ENCODE measurements around the gene HMCN1. TPM values are rescaled to one million over a fixed set of nuclear protein-coding genes. Genes with fewer than 3 reads are reported as not detected.
"Not testable (repeated sequence)": the region's sequence is repeated elsewhere in the genome, so short reads cannot be mapped to it uniquely, and the experiment has no call there.

The HMCN1 gene
- polyA plus RNA-seq, 2 donors, result 0.83 to 1.9 TPM

- H3K27me3 ChIP-seq (ENCODE audit: control insufficient read depth in 1 of 2, insufficient read depth in 2 of 2, low read length in 2 of 2), result no peaks in the 10 kb centered on the region
- H3K4me1 ChIP-seq (ENCODE audit: control insufficient read depth in 2 of 2, insufficient read depth in 2 of 2, low read length in 1 of 2), result no peaks in the 10 kb centered on the region
- H3K36me3 ChIP-seq (ENCODE audit: control insufficient read depth in 2 of 2, insufficient read depth in 2 of 2, low read length in 1 of 2), result no peaks in the 10 kb centered on the region
- 63 to 75% methylated on average over 1 of the region's 1 CpG for WGBS, 2 donors
- H3K9me3 ChIP-seq (ENCODE audit: control insufficient read depth in 2 of 2, insufficient read depth in 1 of 2, low read depth in 1 of 2, low read length in 1 of 2), result no peaks in the 10 kb centered on the region
- H3K4me3 ChIP-seq (ENCODE audit: low read depth in 1 of 2, low read length in 2 of 2), result no peak overlapping the region
- H3K27ac ChIP-seq (ENCODE audit: low read depth in 2 of 2, low read length in 1 of 2), result no peak overlapping the region
Measured at GRCh38 chr1:185792040-185792439, 57.8 kb downstream of the HMCN1 start.

GRCh38 chr1:185794495-185794894 lies 60.3 kb downstream of the HMCN1 start:
- WGBS, 2 donors, result 80 to 89% methylated on average over 2 of the region's 2 CpGs
- H3K9me3 ChIP-seq (ENCODE audit: control insufficient read depth in 2 of 2, insufficient read depth in 1 of 2, low read depth in 1 of 2, low read length in 1 of 2); H3K27me3 ChIP-seq (ENCODE audit: control insufficient read depth in 1 of 2, insufficient read depth in 2 of 2, low read length in 2 of 2); H3K4me3 ChIP-seq (ENCODE audit: low read depth in 1 of 2, low read length in 2 of 2); H3K27ac ChIP-seq (ENCODE audit: low read depth in 2 of 2, low read length in 1 of 2); H3K4me1 ChIP-seq (ENCODE audit: control insufficient read depth in 2 of 2, insufficient read depth in 2 of 2, low read length in 1 of 2); H3K36me3 ChIP-seq (ENCODE audit: control insufficient read depth in 2 of 2, insufficient read depth in 2 of 2, low read length in 1 of 2): not testable (repeated sequence)

GRCh38 chr1:185795181-185795580 lies 61.0 kb downstream of the HMCN1 start:
- Histone ChIP-seq H3K36me3 (ENCODE audit: control insufficient read depth in 2 of 2, insufficient read depth in 2 of 2, low read length in 1 of 2) (no peaks in the 10 kb centered on the region), H3K27me3 (ENCODE audit: control insufficient read depth in 1 of 2, insufficient read depth in 2 of 2, low read length in 2 of 2) (no peaks in the 10 kb centered on the region), H3K9me3 (ENCODE audit: control insufficient read depth in 2 of 2, insufficient read depth in 1 of 2, low read depth in 1 of 2, low read length in 1 of 2) (peaks cover 0 to 6% of the 10 kb centered on the region in 2 donors), H3K4me1 (ENCODE audit: control insufficient read depth in 2 of 2, insufficient read depth in 2 of 2, low read length in 1 of 2) (no peaks in the 10 kb centered on the region), H3K27ac (ENCODE audit: low read depth in 2 of 2, low read length in 1 of 2) (no peak overlapping the region), H3K4me3 (ENCODE audit: low read depth in 1 of 2, low read length in 2 of 2) (no peak overlapping the region)
- 84 to 97% methylated on average over 1 of the region's 1 CpG for WGBS, 2 donors

DNA sequence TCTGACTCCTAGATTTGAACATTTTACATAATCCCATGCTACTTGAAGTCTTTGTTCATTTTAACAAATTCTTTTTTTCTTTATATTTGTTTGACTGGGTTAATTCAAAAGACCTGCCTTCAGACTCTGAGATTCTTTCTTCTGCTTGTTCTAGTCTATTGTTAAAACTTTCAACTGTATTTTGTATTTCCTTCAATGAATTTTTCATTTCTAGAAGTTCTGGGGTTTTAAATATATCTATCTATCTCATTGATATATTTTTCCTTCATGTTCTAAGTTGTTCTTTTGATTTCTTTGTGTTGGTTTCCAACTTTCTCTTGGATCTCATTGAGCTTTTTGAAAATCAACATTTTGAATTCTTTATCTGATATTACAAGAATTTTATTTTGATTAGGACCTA lies 64.3 kb downstream of the HMCN1 start:
- H3K27me3 ChIP-seq (ENCODE audit: control insufficient read depth in 1 of 2, insufficient read depth in 2 of 2, low read length in 2 of 2), result no peaks in the 10 kb centered on the region
- peaks cover 0 to 6% of the 10 kb centered on the region in 2 donors for H3K9me3 ChIP-seq (ENCODE audit: control insufficient read depth in 2 of 2, insufficient read depth in 1 of 2, low read depth in 1 of 2, low read length in 1 of 2)
- H3K4me3 ChIP-seq (ENCODE audit: low read depth in 1 of 2, low read length in 2 of 2), result no peak overlapping the region
- H3K27ac ChIP-seq (ENCODE audit: low read depth in 2 of 2, low read length in 1 of 2), result no peak overlapping the region
- H3K36me3 ChIP-seq (ENCODE audit: control insufficient read depth in 2 of 2, insufficient read depth in 2 of 2, low read length in 1 of 2), result no peaks in the 10 kb centered on the region
- no peaks in the 10 kb centered on the region for H3K4me1 ChIP-seq (ENCODE audit: control insufficient read depth in 2 of 2, insufficient read depth in 2 of 2, low read length in 1 of 2)

DNA sequence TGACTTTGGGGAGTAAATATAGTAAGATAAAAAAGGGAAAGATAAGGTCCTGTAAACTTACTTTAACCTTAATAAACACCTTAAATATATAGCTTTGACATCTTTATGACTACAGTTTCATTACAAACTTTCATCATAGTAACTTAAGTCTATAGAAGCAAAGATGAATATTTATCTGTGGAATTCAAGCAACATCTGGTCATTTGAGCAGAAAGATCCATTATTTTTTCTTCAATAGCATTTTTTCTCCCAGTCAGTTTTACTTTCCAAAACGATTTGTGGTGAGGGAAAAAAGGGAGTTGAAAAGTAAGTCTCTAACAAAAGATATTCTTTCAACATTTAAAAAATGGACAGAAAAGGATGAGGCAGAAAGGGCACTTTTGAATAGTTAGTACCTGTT lies 69.0 kb downstream of the HMCN1 start:
- no peaks in the 10 kb centered on the region for H3K4me1 ChIP-seq (ENCODE audit: control insufficient read depth in 2 of 2, insufficient read depth in 2 of 2, low read length in 1 of 2)
- H3K27ac ChIP-seq (ENCODE audit: low read depth in 2 of 2, low read length in 1 of 2), result no peak overlapping the region
- 34 to 54% methylated on average over 1 of the region's 1 CpG for WGBS, 2 donors

GRCh38 chr1:185804206-185804605 lies 70.0 kb downstream of the HMCN1 start:
- no peaks in the 10 kb centered on the region for H3K36me3 ChIP-seq (ENCODE audit: control insufficient read depth in 2 of 2, insufficient read depth in 2 of 2, low read length in 1 of 2)
- H3K27me3 ChIP-seq (ENCODE audit: control insufficient read depth in 1 of 2, insufficient read depth in 2 of 2, low read length in 2 of 2), result no peaks in the 10 kb centered on the region
- H3K4me1 ChIP-seq (ENCODE audit: control insufficient read depth in 2 of 2, insufficient read depth in 2 of 2, low read length in 1 of 2), result no peaks in the 10 kb centered on the region
- H3K27ac ChIP-seq (ENCODE audit: low read depth in 2 of 2, low read length in 1 of 2), result no peak overlapping the region
- H3K4me3 ChIP-seq (ENCODE audit: low read depth in 1 of 2, low read length in 2 of 2), result no peak overlapping the region
- H3K9me3 ChIP-seq (ENCODE audit: control insufficient read depth in 2 of 2, insufficient read depth in 1 of 2, low read depth in 1 of 2, low read length in 1 of 2), result peaks cover 0 to 3% of the 10 kb centered on the region in 2 donors

More for the DNA sequence above, 69.0 kb downstream of the HMCN1 start:
- no peaks in the 10 kb centered on the region for H3K36me3 ChIP-seq (ENCODE audit: control insufficient read depth in 2 of 2, insufficient read depth in 2 of 2, low read length in 1 of 2)
- peaks cover 0 to 6% of the 10 kb centered on the region in 2 donors for H3K9me3 ChIP-seq (ENCODE audit: control insufficient read depth in 2 of 2, insufficient read depth in 1 of 2, low read depth in 1 of 2, low read length in 1 of 2)
- H3K4me3 ChIP-seq (ENCODE audit: low read depth in 1 of 2, low read length in 2 of 2), result no peak overlapping the region
- H3K27me3 ChIP-seq (ENCODE audit: control insufficient read depth in 1 of 2, insufficient read depth in 2 of 2, low read length in 2 of 2), result no peaks in the 10 kb centered on the region

GRCh38 chr1:185804608-185805007 lies 70.4 kb downstream of the HMCN1 start:
- H3K4me3 ChIP-seq (ENCODE audit: low read depth in 1 of 2, low read length in 2 of 2), result no peak overlapping the region
- no peaks in the 10 kb centered on the region for H3K36me3 ChIP-seq (ENCODE audit: control insufficient read depth in 2 of 2, insufficient read depth in 2 of 2, low read length in 1 of 2)
- H3K9me3 ChIP-seq (ENCODE audit: control insufficient read depth in 2 of 2, insufficient read depth in 1 of 2, low read depth in 1 of 2, low read length in 1 of 2), result no peaks in the 10 kb centered on the region
- H3K27me3 ChIP-seq (ENCODE audit: control insufficient read depth in 1 of 2, insufficient read depth in 2 of 2, low read length in 2 of 2), result no peaks in the 10 kb centered on the region
- WGBS, 2 donors, result 53 to 61% methylated on average over 3 of the region's 3 CpGs
- no peaks in the 10 kb centered on the region for H3K4me1 ChIP-seq (ENCODE audit: control insufficient read depth in 2 of 2, insufficient read depth in 2 of 2, low read length in 1 of 2)
- no peak overlapping the region for H3K27ac ChIP-seq (ENCODE audit: low read depth in 2 of 2, low read length in 1 of 2)

- H3K36me3 ChIP-seq (ENCODE audit: control insufficient read depth in 2 of 2, insufficient read depth in 2 of 2, low read length in 1 of 2), result no peaks in the 10 kb centered on the region
Measured at GRCh38 chr1:185807275-185807674, 73.1 kb downstream of the HMCN1 start.

GRCh38 chr1:185808631-185809030 lies 74.4 kb downstream of the HMCN1 start:
- Histone ChIP-seq H3K4me3 (ENCODE audit: low read depth in 1 of 2, low read length in 2 of 2) (no peak overlapping the region), H3K27me3 (ENCODE audit: control insufficient read depth in 1 of 2, insufficient read depth in 2 of 2, low read length in 2 of 2) (no peaks in the 10 kb centered on the region), H3K9me3 (ENCODE audit: control insufficient read depth in 2 of 2, insufficient read depth in 1 of 2, low read depth in 1 of 2, low read length in 1 of 2) (no peaks in the 10 kb centered on the region), H3K4me1 (ENCODE audit: control insufficient read depth in 2 of 2, insufficient read depth in 2 of 2, low read length in 1 of 2) (no peaks in the 10 kb centered on the region), H3K27ac (ENCODE audit: low read depth in 2 of 2, low read length in 1 of 2) (no peak overlapping the region), H3K36me3 (ENCODE audit: control insufficient read depth in 2 of 2, insufficient read depth in 2 of 2, low read length in 1 of 2) (no peaks in the 10 kb centered on the region)
- 32 to 48% methylated on average over 1 of the region's 1 CpG for WGBS, 2 donors

More at GRCh38 chr1:185807275-185807674, 73.1 kb downstream of the HMCN1 start:
- Histone ChIP-seq H3K4me1 (ENCODE audit: control insufficient read depth in 2 of 2, insufficient read depth in 2 of 2, low read length in 1 of 2) (no peaks in the 10 kb centered on the region), H3K27ac (ENCODE audit: low read depth in 2 of 2, low read length in 1 of 2) (no peak overlapping the region), H3K27me3 (ENCODE audit: control insufficient read depth in 1 of 2, insufficient read depth in 2 of 2, low read length in 2 of 2) (no peaks in the 10 kb centered on the region), H3K4me3 (ENCODE audit: low read depth in 1 of 2, low read length in 2 of 2) (no peak overlapping the region), H3K9me3 (ENCODE audit: control insufficient read depth in 2 of 2, insufficient read depth in 1 of 2, low read depth in 1 of 2, low read length in 1 of 2) (no peaks in the 10 kb centered on the region)

DNA sequence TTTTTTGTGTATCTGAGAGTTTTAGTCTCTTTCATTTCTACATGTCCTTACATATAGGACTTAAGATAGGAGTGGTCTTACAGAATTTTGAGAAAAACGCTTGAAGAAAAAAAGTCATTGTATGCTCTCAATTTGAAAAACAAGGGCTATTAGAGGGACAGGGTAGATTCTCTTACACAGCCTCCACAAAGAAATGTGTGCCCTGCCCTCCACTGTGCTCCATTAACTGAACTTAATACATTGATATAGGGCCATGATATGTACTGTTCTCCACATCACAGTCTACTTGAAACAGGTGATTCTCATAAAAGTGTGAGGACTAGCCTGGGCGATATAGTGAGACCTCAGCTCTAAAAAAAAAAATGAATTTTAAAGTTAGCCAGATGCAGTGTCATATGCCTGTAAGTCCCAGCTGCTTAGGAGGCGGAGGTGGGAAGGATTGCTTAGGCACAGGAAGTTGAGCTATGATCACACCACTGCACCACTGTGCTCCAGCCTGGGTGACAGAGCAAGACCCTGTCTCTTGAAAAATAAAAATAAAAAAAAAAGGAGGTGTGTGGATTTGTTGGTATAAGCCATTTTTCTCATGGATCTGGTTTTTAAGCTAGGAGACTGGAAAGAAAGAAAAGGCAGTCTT lies 77.0 kb downstream of the HMCN1 start:
- Histone ChIP-seq H3K36me3 (ENCODE audit: control insufficient read depth in 2 of 2, insufficient read depth in 2 of 2, low read length in 1 of 2) (no peaks in the 10 kb centered on the region), H3K9me3 (ENCODE audit: control insufficient read depth in 2 of 2, insufficient read depth in 1 of 2, low read depth in 1 of 2, low read length in 1 of 2) (no peaks in the 10 kb centered on the region)
- 84 to 86% methylated on average over 3 of the region's 3 CpGs for WGBS, 2 donors

More for the DNA sequence above, 77.0 kb downstream of the HMCN1 start:
- H3K4me3 ChIP-seq (ENCODE audit: low read depth in 1 of 2, low read length in 2 of 2), result no peak overlapping the region
- no peak overlapping the region for H3K27ac ChIP-seq (ENCODE audit: low read depth in 2 of 2, low read length in 1 of 2)
- H3K4me1 ChIP-seq (ENCODE audit: control insufficient read depth in 2 of 2, insufficient read depth in 2 of 2, low read length in 1 of 2), result no peaks in the 10 kb centered on the region
- no peaks in the 10 kb centered on the region for H3K27me3 ChIP-seq (ENCODE audit: control insufficient read depth in 1 of 2, insufficient read depth in 2 of 2, low read length in 2 of 2)
